Fibroblast of lung (primary cell): Measurements from ENCODE around the gene CFHR5. TPM values are rescaled to one million over a fixed set of nuclear protein-coding genes. Genes with fewer than 3 reads are reported as not detected.
A peak's percentile ranks its signal among the peaks of the same experiment; 100 is the strongest.
"Not testable (repeated sequence)": the region's sequence is repeated elsewhere in the genome, so short reads cannot be mapped to it uniquely, and the experiment has no call there.

ENCODE experiments used
- DNase-seq, 2 donors: peaks; one replicate each; pipeline versions ENCODE4 v3.0.0 to v3.0.0-alpha.2; 2010; ENCODE audit warnings: low read depth in 2 of 2
- H2AFZ ChIP-seq: 2 replicates; pipeline ENCODE4 v1.5.1; 2012; ENCODE audit warnings: low read length, control low read depth, inconsistent platforms
- H3K27ac ChIP-seq: 2 replicates; pipeline ENCODE4 v1.5.1; 2011; ENCODE audit warnings: low read length, control low read depth; ENCODE audit not compliant: insufficient read depth
- H3K27me3 ChIP-seq: 2 replicates; pipeline ENCODE4 v1.5.1; 2011; ENCODE audit warnings: mild to moderate bottlenecking, low read length; ENCODE audit not compliant: control insufficient read depth, insufficient read depth
- H3K36me3 ChIP-seq: 2 replicates; pipeline ENCODE4 v1.5.1; 2011; ENCODE audit warnings: low read length; ENCODE audit not compliant: control insufficient read depth, insufficient read depth
- H3K4me1 ChIP-seq: 2 replicates; pipeline ENCODE4 v1.5.1; 2011; ENCODE audit warnings: low read length; ENCODE audit not compliant: control insufficient read depth, insufficient read depth; ENCODE audit errors: extremely low read depth
- H3K4me2 ChIP-seq: 2 replicates; pipeline ENCODE4 v1.5.1; 2011; ENCODE audit warnings: low read length, control low read depth; ENCODE audit not compliant: insufficient read depth; ENCODE audit errors: extremely low read depth
- H3K4me3 ChIP-seq, 4 experiments: fragments of 200-600 bp in 1 of 4; sonication (generic) in 1 of 4; replicated peaks in 1 of 4; 2 replicates each; pipeline ENCODE4 v1.5.1; 2011 to 2016; ENCODE audit warnings: low read length in 4 of 4, low read depth in 3 of 4, mild to moderate bottlenecking in 3 of 4, control low read depth in 2 of 4, inconsistent platforms in 1 of 4, mixed read lengths in 1 of 4; ENCODE audit not compliant: insufficient read depth in 1 of 4; ENCODE audit errors: control extremely low read depth in 1 of 4
- H3K79me2 ChIP-seq: 2 replicates; pipeline ENCODE4 v1.5.1; 2012; ENCODE audit warnings: mild to moderate bottlenecking, low read length, inconsistent platforms; ENCODE audit not compliant: control insufficient read depth, insufficient read depth
- H3K9ac ChIP-seq: 2 replicates; pipeline ENCODE4 v1.5.1; 2011; ENCODE audit warnings: mild to moderate bottlenecking, low read length, control low read depth; ENCODE audit not compliant: insufficient read depth
- H3K9me3 ChIP-seq: 2 replicates; pipeline ENCODE4 v1.5.1; 2012; ENCODE audit warnings: low read depth, low read length; ENCODE audit not compliant: control insufficient read depth, insufficient read depth
- H4K20me1 ChIP-seq: 2 replicates; pipeline ENCODE4 v1.5.1; 2011; ENCODE audit warnings: low read length; ENCODE audit not compliant: control insufficient read depth, insufficient read depth; ENCODE audit errors: extremely low read depth
- CTCF ChIP-seq, 2 donors: IDR thresholded peaks in 1 of 2; conservative IDR thresholded peaks in 1 of 2; 1 replicate in 1 of 2; 2 replicates in 1 of 2; pipeline ENCODE4 v1.5.1; 2011 to 2012; ENCODE audit warnings: low read length in 2 of 2, control low read depth in 1 of 2, inconsistent platforms in 1 of 2, low read depth in 1 of 2, mild to moderate bottlenecking in 1 of 2
- EZH2 ChIP-seq: IDR thresholded peaks from 2 replicates; pipeline ENCODE4 v1.5.1; 2012; ENCODE audit warnings: low read length, control low read depth, mild to moderate bottlenecking; ENCODE audit errors: missing control alignments
- polyA plus RNA-seq, 2 donors: library from polyadenylated mRNA; depleted of rRNA in 1 of 2; stranded (reverse) in 1 of 2; unstranded in 1 of 2; fragments of >200 nt; gene quantifications; 2 replicates each; pipeline ENCODE4 v1.2.1, GENCODE V29; 2011 to 2012; ENCODE audit warnings: missing spikeins in 1 of 2
- total RNA-seq: library from RNA; depleted of rRNA; stranded (reverse); fragments of >200 nt; gene quantifications from 2 replicates; pipeline ENCODE4 v1.2.1, GENCODE V29; 2014

The CFHR5 gene
- total and polyA plus RNA-seq, 2 donors (not counting 1 experiment from before 2014, with no cell fraction given): not detected

GRCh38 chr1:197024460-197024859 lies 47.1 kb downstream of the CFHR5 start:
- Histone ChIP-seq H3K36me3 (no peaks in the 10 kb centered on the region), H3K9me3 (no peaks in the 10 kb centered on the region), H3K4me1 (no peaks in the 10 kb centered on the region), H3K27me3 (no peaks in the 10 kb centered on the region), H3K4me3 (no peak overlapping the region), H2AFZ (no peak overlapping the region), H3K4me2 (no peak overlapping the region), H3K9ac (no peak overlapping the region), H4K20me1 (no peaks in the 10 kb centered on the region), H3K27ac (no peak overlapping the region), H3K79me2 (no peaks in the 10 kb centered on the region)
- DNase-seq: peak; percentile 16 to 53
- TF ChIP-seq CTCF (conservative IDR thresholded peaks at IDR 0.05 in 1 of 2, IDR thresholded peaks at IDR 0.05 in 1 of 2; ENCODE audit: low read depth in 1 of 2, low read length in 2 of 2) (no peak), EZH2 (no peak)

- no peaks in the 10 kb centered on the region for H4K20me1 ChIP-seq
- H3K27ac ChIP-seq: no peak overlapping the region
- H3K79me2 ChIP-seq: no peaks in the 10 kb centered on the region
- no peak overlapping the region for H3K4me2 ChIP-seq
- no peak overlapping the region for H3K4me3 ChIP-seq
- H2AFZ ChIP-seq: no peak overlapping the region
- no peaks in the 10 kb centered on the region for H3K27me3 ChIP-seq
- no peaks in the 10 kb centered on the region for H3K4me1 ChIP-seq
- DNase-seq: no peak
- H3K9ac ChIP-seq: no peak overlapping the region
- no peaks in the 10 kb centered on the region for H3K36me3 ChIP-seq
- no peaks in the 10 kb centered on the region for H3K9me3 ChIP-seq
- no peak for TF ChIP-seq EZH2
These were observed 50.0 kb downstream of the CFHR5 start for GRCh38 chr1:197027359-197027758.

GRCh38 chr1:197029749-197030148 lies 52.4 kb downstream of the CFHR5 start:
- H3K79me2 ChIP-seq: no peaks in the 10 kb centered on the region
- no peak overlapping the region for H3K27ac ChIP-seq
- peak overlapping the region; percentile 8 for H2AFZ ChIP-seq
- H3K36me3 ChIP-seq: no peaks in the 10 kb centered on the region
- H3K9me3 ChIP-seq: no peaks in the 10 kb centered on the region
- no peak for DNase-seq
- H3K4me2 ChIP-seq: no peak overlapping the region
- H3K27me3 ChIP-seq: no peaks in the 10 kb centered on the region
- H3K4me1 ChIP-seq: no peaks in the 10 kb centered on the region
- H3K9ac ChIP-seq: no peak overlapping the region
- TF ChIP-seq EZH2 (no peak), CTCF (conservative IDR thresholded peaks at IDR 0.05 in 1 of 2, IDR thresholded peaks at IDR 0.05 in 1 of 2; ENCODE audit: low read depth in 1 of 2, low read length in 2 of 2) (no peak)
- no peak overlapping the region for H3K4me3 ChIP-seq
- no peaks in the 10 kb centered on the region for H4K20me1 ChIP-seq

- H3K4me2 ChIP-seq: peak overlapping the region; percentile 20
- not testable (repeated sequence) for H3K79me2 ChIP-seq, H3K9ac ChIP-seq, H3K27me3 ChIP-seq, H3K9me3 ChIP-seq, H3K36me3 ChIP-seq, H3K4me3 ChIP-seq, H3K4me1 ChIP-seq, H4K20me1 ChIP-seq
- H3K27ac ChIP-seq: peak overlapping the region; percentile 56
- DNase-seq: peak; percentile 58 to 75
- peak overlapping the region; percentile 7 for H2AFZ ChIP-seq
These were observed 57.4 kb downstream of the CFHR5 start for GRCh38 chr1:197034631-197035339.
